GM12878 (cell line): ENCODE data around the gene SUCO. TPM values are rescaled to one million over a fixed set of nuclear protein-coding genes. Genes with fewer than 3 reads are reported as not detected.
"Not testable (repeated sequence)": the region's sequence is repeated elsewhere in the genome, so short reads cannot be mapped to it uniquely, and the experiment has no call there.

Source experiments
- ATAC-seq: fragments of 200-7000 bp; cut with Tn5 transposase; 3 replicates; pipeline ENCODE4 v1.9.1; 2020; ENCODE audit warnings: mild to moderate bottlenecking, moderate library complexity
- BruUV-seq: library from RNA; stranded (reverse); fragments of 400-500 nt; replicated peaks from 2 replicates; lab custom pipeline; 2021; lab: Mats Ljungman, UMichigan
- CTCF ChIA-PET: fragments of 300-600 bp; sonication (Branson Sonifier 250); formaldehyde crosslinking; extraction: SDS; loops from one replicate; lab custom pipeline; 2021; ENCODE audit warnings: inconsistent platforms; lab: Yijun Ruan, JAX
- POLR2A ChIA-PET: fragments of 350-600 bp; formaldehyde crosslinking; extraction: SDS; loops from one replicate; lab custom pipeline; 2021; ENCODE audit warnings: inconsistent platforms; lab: Charles Lee
- RAD21 ChIA-PET: fragments of 300-600 bp; sonication (Branson Sonifier 250); formaldehyde crosslinking; loops from one replicate; lab custom pipeline; 2023; ENCODE audit warnings: antibody characterized with exemption; ENCODE audit not compliant: unreplicated experiment; lab: Charles Lee
- SMC1A ChIA-PET: fragments of 300-600 bp; sonication (Branson Sonifier 250); formaldehyde crosslinking; loops from one replicate; lab custom pipeline; 2023; ENCODE audit not compliant: unreplicated experiment, uncharacterized antibody; lab: Charles Lee
- DNase-seq: peaks from one replicate; pipeline ENCODE4 v3.0.0-alpha.2; 2011; ENCODE audit warnings: low read depth, low spot score
- FAIRE-seq: peaks from 3 replicates; lab custom pipeline; 2011; peaks lifted over from hg19 to GRCh38; lab: Jason Lieb, UNC
- H2AFZ ChIP-seq: 2 replicates; pipeline ENCODE4 v1.6.0; 2011; ENCODE audit warnings: low read depth, low read length, control low read depth; ENCODE audit not compliant: control insufficient read depth
- H3K27ac ChIP-seq: 2 replicates; pipeline ENCODE4 v1.5.1; 2011; ENCODE audit warnings: control low read depth; ENCODE audit not compliant: control insufficient read depth, insufficient read depth
- H3K27me3 ChIP-seq, 2 experiments: replicated peaks in 1 of 2; 2 replicates each; pipeline versions ENCODE4 v1.6.0 to v1.6.1; 2011; ENCODE audit warnings: low read length in 1 of 2; ENCODE audit not compliant: control insufficient read depth in 2 of 2, insufficient read depth in 2 of 2
- H3K36me3 ChIP-seq, 2 experiments: 2 replicates each; pipeline ENCODE4 v1.5.1; 2011; ENCODE audit warnings: low read length in 1 of 2; ENCODE audit not compliant: control insufficient read depth in 2 of 2, insufficient read depth in 2 of 2
- H3K4me1 ChIP-seq: 2 replicates; pipeline ENCODE4 v1.6.1; 2011; ENCODE audit warnings: mild to moderate bottlenecking, low read length, moderate library complexity, mixed read lengths; ENCODE audit not compliant: control insufficient read depth, insufficient read depth
- H3K4me2 ChIP-seq: 2 replicates; pipeline ENCODE4 v1.6.0; 2011; ENCODE audit warnings: control low read depth; ENCODE audit not compliant: control insufficient read depth, insufficient read depth
- H3K4me3 ChIP-seq: fragments of 200-600 bp; sonication (generic); 2 replicates; pipeline ENCODE4 v1.5.1; 2016
- H3K79me2 ChIP-seq: 2 replicates; pipeline ENCODE4 v1.6.0; 2011; ENCODE audit warnings: low read length; ENCODE audit not compliant: control insufficient read depth, insufficient read depth
- H3K9ac ChIP-seq: 2 replicates; pipeline ENCODE4 v1.8.0; 2011; ENCODE audit warnings: low read length, control low read depth, mixed read lengths; ENCODE audit not compliant: control insufficient read depth, insufficient read depth
- H3K9me3 ChIP-seq: replicated peaks from 3 replicates; pipeline ENCODE4 v1.5.1; 2011; ENCODE audit warnings: mild to moderate bottlenecking, low read length; ENCODE audit not compliant: control insufficient read depth, insufficient read depth
- H4K20me1 ChIP-seq: 2 replicates; pipeline ENCODE4 v1.6.0; 2011; ENCODE audit not compliant: control insufficient read depth, insufficient read depth
- HCFC1 ChIP-seq: fragments of 150-350 bp; IDR thresholded peaks from 2 replicates; pipeline ENCODE4 v1.6.1; 2014; ENCODE audit warnings: low read length
- HDAC6 ChIP-seq: fragments of 200-600 bp; sonication (generic); IDR thresholded peaks from one replicate; pipeline ENCODE4 v1.8.0; 2017; ENCODE audit warnings: antibody characterized with exemption; ENCODE audit not compliant: unreplicated experiment
- NR2C2 ChIP-seq: IDR thresholded peaks from 2 replicates; pipeline ENCODE4 v1.6.1; 2011; ENCODE audit warnings: borderline replicate concordance, low read depth; ENCODE audit not compliant: control insufficient read depth, insufficient read length
- RAD21 ChIP-seq: IDR thresholded peaks from 2 replicates; pipeline ENCODE4 v1.6.1; 2011; ENCODE audit warnings: mild to moderate bottlenecking, low read depth, low read length, moderate library complexity; ENCODE audit not compliant: insufficient read depth
- SREBF2 ChIP-seq: IDR thresholded peaks from 2 replicates; pipeline ENCODE4 v1.6.1; 2012; ENCODE audit warnings: mild to moderate bottlenecking, low read length
- SUZ12 ChIP-seq: fragments of 200-600 bp; sonication (generic); IDR thresholded peaks from one replicate; pipeline ENCODE4 v1.6.1; 2018; ENCODE audit warnings: antibody characterized with exemption, mild to moderate bottlenecking; ENCODE audit not compliant: unreplicated experiment
- TAF1 ChIP-seq: IDR thresholded peaks from 2 replicates; pipeline ENCODE4 v1.6.1; 2011; ENCODE audit warnings: mild to moderate bottlenecking, low read depth, low read length, borderline replicate concordance
- ZNF207 ChIP-seq: fragments of 450-650 bp; IDR thresholded peaks from 2 replicates; pipeline ENCODE4 v1.6.1; 2014; ENCODE audit warnings: antibody characterized with exemption, mild to moderate bottlenecking, borderline replicate concordance
- WGBS: methylation state at CpG from one replicate; pipeline ENCODE4 v1.1.6; 2016; ENCODE audit warnings: low lambda C conversion rate; ENCODE audit not compliant: insufficient replicate concordance, insufficient coverage; ENCODE audit errors: missing lambda C conversion rate; 5-methylcytosine and 5-hydroxymethylcytosine counted together
- in situ Hi-C: fragments of 300-500 bp; cut with MboI; formaldehyde crosslinking; loops from 9 replicates; pipeline ENCODE4 v1.14.3; 2018; ENCODE audit warnings: mixed read lengths
- intact Hi-C: fragments of 100-400 bp; cut with micrococcal nuclease; formaldehyde crosslinking; loops from one replicate; pipeline ENCODE4 v1.14.2; 2022; ENCODE audit not compliant: unreplicated experiment
- polyA plus RNA-seq, 11 experiments: library from polyadenylated mRNA; depleted of rRNA in 4 of 11; unstranded in 6 of 11; stranded (reverse) in 5 of 11; fragments of >200 nt; fragmentation: Nextera tagmentation in 4 of 11; fragmentation: Illumina TruSeq in 1 of 11; extraction: Ambion mirVana in 4 of 11; extraction: Trizol in 1 of 11; gene quantifications; 1 replicate in 1 of 11; 2 replicates in 10 of 11; pipeline versions ENCODE4 v1.2.1 to v1.2.3, GENCODE V29; 2011 to 2016; ENCODE audit warnings: inconsistent platforms in 2 of 11, missing spikeins in 2 of 11, low read depth in 1 of 11
- total RNA-seq, 4 experiments: library from RNA; depleted of rRNA in 3 of 4; stranded (reverse); fragments of >200 nt in 3 of 4; fragmentation: Illumina TruSeq in 1 of 4; extraction: Trizol in 1 of 4; gene quantifications; 2 replicates each; pipeline versions ENCODE4 v1.2.1 to v1.2.3, GENCODE V29; 2013 to 2021
- TF ChIP-seq, protein P1 (sequence below), 3 experiments: IDR thresholded peaks in 2 of 3; conservative IDR thresholded peaks in 1 of 3; 2 replicates each; pipeline ENCODE4 v1.5.1; 2011; ENCODE audit warnings: low read depth in 3 of 3, low read length in 3 of 3, mild to moderate bottlenecking in 3 of 3, control low read depth in 2 of 3, moderate library complexity in 2 of 3, inconsistent platforms in 1 of 3, mixed read lengths in 1 of 3; ENCODE audit not compliant: control insufficient read depth in 2 of 3, insufficient read depth in 1 of 3; ENCODE audit errors: extremely low read depth in 1 of 3
- TF ChIP-seq, protein P2 (sequence below): IDR thresholded peaks from 2 replicates; pipeline ENCODE4 v1.6.1; 2012; ENCODE audit warnings: low read depth, low read length, improper control_type of control experiment
- TF ChIP-seq, protein P3 (sequence below): fragments of 450-650 bp; IDR thresholded peaks from 2 replicates; pipeline ENCODE4 v1.6.1; 2016; ENCODE audit warnings: mild to moderate bottlenecking
- TF ChIP-seq, protein P4 (sequence below): IDR thresholded peaks from 2 replicates; pipeline ENCODE4 v1.6.1; 2011; ENCODE audit warnings: borderline replicate concordance, low read depth, mild to moderate bottlenecking, moderate library complexity, mixed read lengths, low read length; ENCODE audit not compliant: insufficient read depth; ENCODE audit errors: extremely low read length

SUCO gene
- total and polyA plus RNA-seq, 10 of the 15 experiments (the other 5 are each of a cell fraction or from before 2014, with no cell fraction given): 1.7 to 15.3 (median 8.4) TPM

DNA sequence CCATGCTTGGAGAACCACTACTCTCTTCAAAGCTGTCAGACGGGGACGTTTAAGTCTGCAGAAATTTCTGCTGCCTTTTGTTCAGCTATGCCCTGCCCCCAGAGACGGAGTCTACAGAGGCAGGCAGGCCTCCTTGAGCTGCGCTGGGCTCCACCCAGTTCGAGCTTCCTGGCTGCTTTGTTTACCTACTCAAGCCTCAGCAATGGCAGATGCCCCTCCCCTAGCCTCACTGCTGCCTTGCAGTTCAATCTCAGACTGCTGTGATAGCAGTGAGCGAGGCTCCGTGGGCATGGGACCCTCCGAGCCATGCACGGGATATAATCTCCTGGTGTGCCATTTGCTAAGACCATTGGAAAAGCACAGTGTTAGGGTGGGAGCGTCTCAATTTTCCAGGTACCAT, 63.8 kb downstream of the SUCO start:
- H3K4me2 ChIP-seq, H3K4me1 ChIP-seq, in situ Hi-C loops, H3K9ac ChIP-seq, intact Hi-C loops, H3K4me3 ChIP-seq, DNase-seq, H3K27ac ChIP-seq, BruUV-seq, H4K20me1 ChIP-seq, POLR2A ChIA-PET, SMC1A ChIA-PET, H3K9me3 ChIP-seq, ATAC-seq, H3K36me3 ChIP-seq, H3K27me3 ChIP-seq, H2AFZ ChIP-seq, H3K79me2 ChIP-seq, RAD21 ChIA-PET, FAIRE-seq, CTCF ChIA-PET: not testable (repeated sequence)
- 86% methylated on average over 10 of the region's 10 CpGs for WGBS

DNA sequence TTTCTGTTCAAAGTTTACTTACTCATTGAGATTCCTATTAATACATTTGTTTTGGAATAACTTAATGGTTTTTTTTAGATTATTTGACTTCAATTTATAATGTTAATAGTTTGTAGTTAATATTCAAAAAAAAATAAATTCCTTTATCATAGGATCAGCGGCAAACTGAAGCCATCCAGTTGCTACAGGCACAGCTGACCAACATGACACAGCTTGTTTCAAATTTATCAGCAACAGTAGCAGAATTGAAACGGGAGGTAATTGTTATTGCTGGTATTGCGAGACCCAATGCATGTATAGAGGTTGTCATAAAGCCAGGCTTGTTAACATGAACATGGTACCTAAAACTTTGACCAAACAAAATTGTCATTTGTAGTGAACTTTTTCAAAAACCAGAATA, 67.0 kb downstream of the SUCO start:
- CTCF ChIA-PET: no interaction called here
- no peak for TF ChIP-seq HCFC1
- TF ChIP-seq, protein P1, sequence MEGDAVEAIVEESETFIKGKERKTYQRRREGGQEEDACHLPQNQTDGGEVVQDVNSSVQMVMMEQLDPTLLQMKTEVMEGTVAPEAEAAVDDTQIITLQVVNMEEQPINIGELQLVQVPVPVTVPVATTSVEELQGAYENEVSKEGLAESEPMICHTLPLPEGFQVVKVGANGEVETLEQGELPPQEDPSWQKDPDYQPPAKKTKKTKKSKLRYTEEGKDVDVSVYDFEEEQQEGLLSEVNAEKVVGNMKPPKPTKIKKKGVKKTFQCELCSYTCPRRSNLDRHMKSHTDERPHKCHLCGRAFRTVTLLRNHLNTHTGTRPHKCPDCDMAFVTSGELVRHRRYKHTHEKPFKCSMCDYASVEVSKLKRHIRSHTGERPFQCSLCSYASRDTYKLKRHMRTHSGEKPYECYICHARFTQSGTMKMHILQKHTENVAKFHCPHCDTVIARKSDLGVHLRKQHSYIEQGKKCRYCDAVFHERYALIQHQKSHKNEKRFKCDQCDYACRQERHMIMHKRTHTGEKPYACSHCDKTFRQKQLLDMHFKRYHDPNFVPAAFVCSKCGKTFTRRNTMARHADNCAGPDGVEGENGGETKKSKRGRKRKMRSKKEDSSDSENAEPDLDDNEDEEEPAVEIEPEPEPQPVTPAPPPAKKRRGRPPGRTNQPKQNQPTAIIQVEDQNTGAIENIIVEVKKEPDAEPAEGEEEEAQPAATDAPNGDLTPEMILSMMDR (IDR thresholded peaks at IDR 0.05 in 2 of 3, conservative IDR thresholded peaks at IDR 0.05 in 1 of 3; ENCODE audit: control insufficient read depth in 2 of 3, extremely low read depth in 1 of 3, insufficient read depth in 1 of 3, low read depth in 3 of 3, low read length in 3 of 3): no peak
- TF ChIP-seq, protein P2, sequence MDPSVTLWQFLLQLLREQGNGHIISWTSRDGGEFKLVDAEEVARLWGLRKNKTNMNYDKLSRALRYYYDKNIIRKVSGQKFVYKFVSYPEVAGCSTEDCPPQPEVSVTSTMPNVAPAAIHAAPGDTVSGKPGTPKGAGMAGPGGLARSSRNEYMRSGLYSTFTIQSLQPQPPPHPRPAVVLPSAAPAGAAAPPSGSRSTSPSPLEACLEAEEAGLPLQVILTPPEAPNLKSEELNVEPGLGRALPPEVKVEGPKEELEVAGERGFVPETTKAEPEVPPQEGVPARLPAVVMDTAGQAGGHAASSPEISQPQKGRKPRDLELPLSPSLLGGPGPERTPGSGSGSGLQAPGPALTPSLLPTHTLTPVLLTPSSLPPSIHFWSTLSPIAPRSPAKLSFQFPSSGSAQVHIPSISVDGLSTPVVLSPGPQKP: no peak
- no peak for TF ChIP-seq RAD21
- TF ChIP-seq, protein P3, sequence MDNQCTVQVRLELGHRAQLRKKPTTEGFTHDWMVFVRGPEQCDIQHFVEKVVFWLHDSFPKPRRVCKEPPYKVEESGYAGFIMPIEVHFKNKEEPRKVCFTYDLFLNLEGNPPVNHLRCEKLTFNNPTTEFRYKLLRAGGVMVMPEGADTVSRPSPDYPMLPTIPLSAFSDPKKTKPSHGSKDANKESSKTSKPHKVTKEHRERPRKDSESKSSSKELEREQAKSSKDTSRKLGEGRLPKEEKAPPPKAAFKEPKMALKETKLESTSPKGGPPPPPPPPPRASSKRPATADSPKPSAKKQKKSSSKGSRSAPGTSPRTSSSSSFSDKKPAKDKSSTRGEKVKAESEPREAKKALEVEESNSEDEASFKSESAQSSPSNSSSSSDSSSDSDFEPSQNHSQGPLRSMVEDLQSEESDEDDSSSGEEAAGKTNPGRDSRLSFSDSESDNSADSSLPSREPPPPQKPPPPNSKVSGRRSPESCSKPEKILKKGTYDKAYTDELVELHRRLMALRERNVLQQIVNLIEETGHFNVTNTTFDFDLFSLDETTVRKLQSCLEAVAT: no peak
- no peak for TF ChIP-seq SREBF2
- TF ChIP-seq NR2C2: no peak
- no peak for TF ChIP-seq HDAC6
- TF ChIP-seq, protein P4, sequence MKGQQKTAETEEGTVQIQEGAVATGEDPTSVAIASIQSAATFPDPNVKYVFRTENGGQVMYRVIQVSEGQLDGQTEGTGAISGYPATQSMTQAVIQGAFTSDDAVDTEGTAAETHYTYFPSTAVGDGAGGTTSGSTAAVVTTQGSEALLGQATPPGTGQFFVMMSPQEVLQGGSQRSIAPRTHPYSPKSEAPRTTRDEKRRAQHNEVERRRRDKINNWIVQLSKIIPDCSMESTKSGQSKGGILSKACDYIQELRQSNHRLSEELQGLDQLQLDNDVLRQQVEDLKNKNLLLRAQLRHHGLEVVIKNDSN: no peak
- no peak for TF ChIP-seq TAF1
- TF ChIP-seq ZNF207: no peak
- TF ChIP-seq SUZ12: no peak

More for the DNA sequence above, 67.0 kb downstream of the SUCO start:
- ATAC-seq (no peak), DNase-seq (no peak), FAIRE-seq (no peak)
- Histone ChIP-seq H3K4me2 (no peak overlapping the region), H3K27me3 (no peaks in the 10 kb centered on the region), H3K9ac (no peak overlapping the region), H3K79me2 (no peaks in the 10 kb centered on the region), H3K9me3 (no peaks in the 10 kb centered on the region), H3K4me3 (no peak overlapping the region), H2AFZ (no peak overlapping the region), H3K36me3 (peaks cover 0 to 17% of the 10 kb centered on the region in 2 experiments; a peak in 1 of 4 replicates), H3K4me1 (no peaks in the 10 kb centered on the region), H4K20me1 (no peaks in the 10 kb centered on the region), H3K27ac (no peak overlapping the region)
- RAD21 ChIA-PET: no interaction called here
- intact Hi-C loops: no loop called here
- POLR2A ChIA-PET: no interaction called here
- no TSS peak for BruUV-seq
- SMC1A ChIA-PET: no interaction called here
- WGBS: 100% methylated on average over 3 of the region's 3 CpGs
- in situ Hi-C loops: no loop called here
